Measurements from ENCODE around the gene RCOR1. TPM values are rescaled to one million over a fixed set of nuclear protein-coding genes. Genes with fewer than 3 reads are reported as not detected.

RCOR1 gene
- total and polyA plus RNA-seq, 2 of the 4 experiments (the other 2 are of a cell fraction), result 9.0 to 11.2 TPM

DNA sequence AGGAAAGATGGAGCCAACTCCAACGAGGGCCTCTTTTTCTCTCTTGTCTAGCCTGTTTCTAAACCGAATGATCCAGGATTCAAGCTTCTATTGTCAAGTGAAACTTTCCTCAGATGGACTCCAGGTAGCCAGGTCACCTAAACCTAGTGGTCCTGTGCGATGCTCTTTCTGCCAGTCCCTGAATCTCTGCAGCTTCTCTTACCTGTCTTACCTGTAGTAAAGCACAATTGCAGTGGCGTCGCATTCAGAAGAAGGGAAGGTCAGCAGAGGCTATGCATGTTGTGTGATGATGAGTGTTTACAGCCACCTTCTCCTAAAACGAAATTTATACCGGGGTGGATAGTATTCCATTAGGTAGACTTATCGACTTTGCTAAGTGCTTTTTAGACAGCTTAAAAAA, 137.4 kb downstream of the RCOR1 start:
- no peak overlapping the region for H2AK5ac ChIP-seq (ENCODE audit: low read depth, low read length)
- intact Hi-C loops (cut with micrococcal nuclease) (no loop called here), dilution Hi-C loops (cut with HindIII; ENCODE audit: low sequenced_read_pairs, unreplicated experiment) (no loop called here), in situ Hi-C loops (cut with MboI; ENCODE audit: low sequenced_read_pairs) (no loop called here)
- no peaks in the 10 kb centered on the region for H3K9me1 ChIP-seq (ENCODE audit: insufficient read depth, low read length)
- DNase-seq (no peak), ATAC-seq (ENCODE audit: low read depth) (no peak)
- H2BK120ac ChIP-seq (ENCODE audit: low read depth, low read length), result no peak overlapping the region
- H2BK20ac ChIP-seq (ENCODE audit: low read depth, low read length), result no peak overlapping the region
- no peak overlapping the region for H3K4me3 ChIP-seq (ENCODE audit: insufficient read depth, low read depth, low read length)
- no peaks in the 10 kb centered on the region for H3K9me3 ChIP-seq (ENCODE audit: control insufficient read depth, insufficient read depth, low read length)
- ChIA-PET CTCF (no interaction called here), POLR2A (ENCODE audit: unreplicated experiment) (interaction anchor here (0.6 kb wide), 1 partner anchor 91 kb away, joined by 3 read pairs; no protein-coding TSS in a partner anchor)
- no peak overlapping the region for H3K9ac ChIP-seq (ENCODE audit: low read depth, low read length)
- no peak overlapping the region for H4K5ac ChIP-seq (ENCODE audit: low read depth, low read length)
- no peak overlapping the region for H3K14ac ChIP-seq (replicated peaks; ENCODE audit: low read depth, low read length)
- H2BK15ac ChIP-seq (ENCODE audit: low read depth, low read length), result no peak overlapping the region
- no peaks in the 10 kb centered on the region for H3K4me1 ChIP-seq (ENCODE audit: control insufficient read depth, insufficient read depth, low read length)
- no peak overlapping the region for H4K8ac ChIP-seq (ENCODE audit: low read depth in 2 of 2, low read length in 2 of 2)
- no peak overlapping the region for H2AFZ ChIP-seq (replicated peaks; ENCODE audit: low read length, poor library complexity)
- H3K56ac ChIP-seq (ENCODE audit: extremely low read depth, insufficient read depth, low read length), result no peak overlapping the region
- H4K20me1 ChIP-seq (ENCODE audit: insufficient read depth, low read length), result no peaks in the 10 kb centered on the region; the same call in 1 of the 2 replicates
- 94% methylated on average over 3 of the region's 8 CpGs; no CpG with 5 or more reads in 1 of the 2 experiments for WGBS, 2 experiments (ENCODE audit: extremely low coverage in 2 of 2, insufficient read length in 1 of 2)
- no peak overlapping the region for H4K91ac ChIP-seq (ENCODE audit: insufficient read depth, low read depth, low read length)
- H2BK5ac ChIP-seq (ENCODE audit: low read depth, low read length, poor library complexity, severe bottlenecking), result no peak overlapping the region
- H3K27me3 ChIP-seq (ENCODE audit: control insufficient read depth, insufficient read depth, low read length), result no peaks in the 10 kb centered on the region
- TF ChIP-seq, protein P1, sequence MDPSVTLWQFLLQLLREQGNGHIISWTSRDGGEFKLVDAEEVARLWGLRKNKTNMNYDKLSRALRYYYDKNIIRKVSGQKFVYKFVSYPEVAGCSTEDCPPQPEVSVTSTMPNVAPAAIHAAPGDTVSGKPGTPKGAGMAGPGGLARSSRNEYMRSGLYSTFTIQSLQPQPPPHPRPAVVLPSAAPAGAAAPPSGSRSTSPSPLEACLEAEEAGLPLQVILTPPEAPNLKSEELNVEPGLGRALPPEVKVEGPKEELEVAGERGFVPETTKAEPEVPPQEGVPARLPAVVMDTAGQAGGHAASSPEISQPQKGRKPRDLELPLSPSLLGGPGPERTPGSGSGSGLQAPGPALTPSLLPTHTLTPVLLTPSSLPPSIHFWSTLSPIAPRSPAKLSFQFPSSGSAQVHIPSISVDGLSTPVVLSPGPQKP (IDR thresholded peaks at IDR 0.05; ENCODE audit: borderline replicate concordance, low read depth, low read length), result no peak
- TF ChIP-seq RAD21 (IDR thresholded peaks at IDR 0.05; ENCODE audit: low read length), result no peak
- TF ChIP-seq NFE2L2 (IDR thresholded peaks at IDR 0.05; ENCODE audit: low read depth, low read length), result no peak
- no peak for TF ChIP-seq FOS (IDR thresholded peaks at IDR 0.05; ENCODE audit: low read depth, low read length)
- TF ChIP-seq, protein P2, sequence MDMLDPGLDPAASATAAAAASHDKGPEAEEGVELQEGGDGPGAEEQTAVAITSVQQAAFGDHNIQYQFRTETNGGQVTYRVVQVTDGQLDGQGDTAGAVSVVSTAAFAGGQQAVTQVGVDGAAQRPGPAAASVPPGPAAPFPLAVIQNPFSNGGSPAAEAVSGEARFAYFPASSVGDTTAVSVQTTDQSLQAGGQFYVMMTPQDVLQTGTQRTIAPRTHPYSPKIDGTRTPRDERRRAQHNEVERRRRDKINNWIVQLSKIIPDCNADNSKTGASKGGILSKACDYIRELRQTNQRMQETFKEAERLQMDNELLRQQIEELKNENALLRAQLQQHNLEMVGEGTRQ (IDR thresholded peaks at IDR 0.05; ENCODE audit: low read depth, low read length), result no peak
- no peak for TF ChIP-seq RFX5 (IDR thresholded peaks at IDR 0.05; ENCODE audit: low read depth, low read length)
- no peak for TF ChIP-seq MXI1 (IDR thresholded peaks at IDR 0.05; ENCODE audit: borderline replicate concordance, low read depth, low read length)
- TF ChIP-seq CEBPB (IDR thresholded peaks at IDR 0.05; ENCODE audit: low read depth, low read length), result no peak
- TF ChIP-seq RCOR1 (IDR thresholded peaks at IDR 0.05; ENCODE audit: insufficient replicate concordance, low read length), result no peak
- TF ChIP-seq, protein P3, sequence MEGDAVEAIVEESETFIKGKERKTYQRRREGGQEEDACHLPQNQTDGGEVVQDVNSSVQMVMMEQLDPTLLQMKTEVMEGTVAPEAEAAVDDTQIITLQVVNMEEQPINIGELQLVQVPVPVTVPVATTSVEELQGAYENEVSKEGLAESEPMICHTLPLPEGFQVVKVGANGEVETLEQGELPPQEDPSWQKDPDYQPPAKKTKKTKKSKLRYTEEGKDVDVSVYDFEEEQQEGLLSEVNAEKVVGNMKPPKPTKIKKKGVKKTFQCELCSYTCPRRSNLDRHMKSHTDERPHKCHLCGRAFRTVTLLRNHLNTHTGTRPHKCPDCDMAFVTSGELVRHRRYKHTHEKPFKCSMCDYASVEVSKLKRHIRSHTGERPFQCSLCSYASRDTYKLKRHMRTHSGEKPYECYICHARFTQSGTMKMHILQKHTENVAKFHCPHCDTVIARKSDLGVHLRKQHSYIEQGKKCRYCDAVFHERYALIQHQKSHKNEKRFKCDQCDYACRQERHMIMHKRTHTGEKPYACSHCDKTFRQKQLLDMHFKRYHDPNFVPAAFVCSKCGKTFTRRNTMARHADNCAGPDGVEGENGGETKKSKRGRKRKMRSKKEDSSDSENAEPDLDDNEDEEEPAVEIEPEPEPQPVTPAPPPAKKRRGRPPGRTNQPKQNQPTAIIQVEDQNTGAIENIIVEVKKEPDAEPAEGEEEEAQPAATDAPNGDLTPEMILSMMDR (conservative IDR thresholded peaks at IDR 0.05; ENCODE audit: low read depth, low read length), result no peak
- no peak for TF ChIP-seq MAZ (IDR thresholded peaks at IDR 0.05; ENCODE audit: borderline replicate concordance, low read depth, low read length)
- no peak for TF ChIP-seq MAFK (IDR thresholded peaks at IDR 0.05; ENCODE audit: low read depth, low read length)
- TF ChIP-seq SMC3 (IDR thresholded peaks at IDR 0.05; ENCODE audit: low read depth, low read length), result no peak
- TF ChIP-seq BHLHE40 (IDR thresholded peaks at IDR 0.05; ENCODE audit: low read depth, low read length), result no peak
- TF ChIP-seq CHD1 (IDR thresholded peaks at IDR 0.05; ENCODE audit: low read depth, low read length), result no peak
- TF ChIP-seq POLR2A (IDR thresholded peaks at IDR 0.05; ENCODE audit: low read depth, low read length), result no peak
- no peak overlapping the region for H3K4me2 ChIP-seq (ENCODE audit: low read depth, low read length)
- no peak overlapping the region for H3K23ac ChIP-seq (ENCODE audit: low read depth, low read length)
- H3K4ac ChIP-seq (ENCODE audit: low read depth, low read length), result no peak overlapping the region
- H3K27ac ChIP-seq (ENCODE audit: insufficient read depth, low read length), result no peak overlapping the region
- no peak overlapping the region for H3K18ac ChIP-seq (ENCODE audit: low read depth, low read length)
- peaks cover 24% of the 10 kb centered on the region for H3K36me3 ChIP-seq (ENCODE audit: control insufficient read depth, insufficient read depth, low read length)
- no TSS peak for BruUV-seq (replicated peaks)
- no peak overlapping the region for H2AK9ac ChIP-seq (replicated peaks; ENCODE audit: low read depth, low read length, poor library complexity)
- H3K79me1 ChIP-seq (ENCODE audit: low read depth in 1 of 2, low read length in 2 of 2), result peaks cover 0 to 4% of the 10 kb centered on the region in 2 experiments; a peak in 1 of 4 replicates
